GM18873 (cell line): ENCODE measurements around the gene FOXQ1.

Experiments
- ATAC-seq: cut with Tn5 transposase; IDR thresholded peaks from one replicate; pipeline ENCODE4 v1.9.1; 2021; ENCODE audit warnings: mild to moderate bottlenecking, moderate library complexity, moderate number of reproducible peaks; ENCODE audit not compliant: unreplicated experiment, low FRiP score

The FOXQ1 gene

GRCh38 chr6:1311400-1312202 lies at the start of gene FOXQ1:
Gene FOXQ1, plus strand, starts transcription at chr6:1312098. Its CDS starts 607 bp downstream, at chr6:1312705.
- no peak for ATAC-seq

DNA sequence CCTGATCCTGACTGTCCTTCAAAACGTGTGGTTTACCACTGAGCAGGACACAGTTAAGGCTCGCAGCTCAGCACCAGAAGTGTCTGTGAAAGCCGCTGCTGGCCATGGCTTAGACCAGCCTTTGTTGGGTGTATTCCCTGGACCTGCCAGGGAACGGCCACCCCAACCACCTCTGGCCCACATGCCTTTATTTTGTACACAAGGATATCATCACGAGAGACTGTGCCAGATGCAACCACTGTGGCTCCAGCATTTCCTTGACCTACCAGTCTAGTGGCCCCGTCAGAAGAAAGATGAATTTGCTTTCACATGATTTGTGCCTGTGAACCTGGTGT lies 49.2 kb upstream of the FOXQ1 start:
- ATAC-seq: no peak

GRCh38 chr6:1263039-1263849 lies 48.7 kb upstream of the FOXQ1 start:
- no peak for ATAC-seq

DNA sequence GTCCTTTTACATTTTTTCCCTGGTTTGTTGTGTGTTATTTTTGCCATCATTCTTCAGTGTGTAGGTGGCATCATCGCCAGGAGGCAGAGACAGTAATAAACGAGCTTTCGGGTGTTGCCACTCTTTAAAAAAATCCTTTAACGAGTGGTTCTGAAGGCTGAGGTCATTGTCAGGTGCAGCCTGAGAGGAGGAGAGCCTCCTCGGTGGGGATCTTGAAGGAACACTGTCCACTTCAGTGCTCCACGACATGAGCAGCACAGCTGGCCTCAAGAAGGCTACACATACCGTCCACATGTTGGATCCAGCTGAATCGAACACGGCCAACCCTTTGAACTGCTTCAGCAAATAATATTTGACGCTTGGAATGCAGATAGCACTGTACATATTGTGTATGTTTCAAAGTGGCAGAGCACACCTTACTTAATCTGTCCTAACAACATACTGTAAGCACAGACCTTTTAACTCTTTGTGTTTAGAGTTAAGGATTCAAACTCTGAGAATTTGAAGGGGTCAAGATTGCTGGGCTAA lies 48.0 kb upstream of the FOXQ1 start:
- no peak for ATAC-seq

DNA sequence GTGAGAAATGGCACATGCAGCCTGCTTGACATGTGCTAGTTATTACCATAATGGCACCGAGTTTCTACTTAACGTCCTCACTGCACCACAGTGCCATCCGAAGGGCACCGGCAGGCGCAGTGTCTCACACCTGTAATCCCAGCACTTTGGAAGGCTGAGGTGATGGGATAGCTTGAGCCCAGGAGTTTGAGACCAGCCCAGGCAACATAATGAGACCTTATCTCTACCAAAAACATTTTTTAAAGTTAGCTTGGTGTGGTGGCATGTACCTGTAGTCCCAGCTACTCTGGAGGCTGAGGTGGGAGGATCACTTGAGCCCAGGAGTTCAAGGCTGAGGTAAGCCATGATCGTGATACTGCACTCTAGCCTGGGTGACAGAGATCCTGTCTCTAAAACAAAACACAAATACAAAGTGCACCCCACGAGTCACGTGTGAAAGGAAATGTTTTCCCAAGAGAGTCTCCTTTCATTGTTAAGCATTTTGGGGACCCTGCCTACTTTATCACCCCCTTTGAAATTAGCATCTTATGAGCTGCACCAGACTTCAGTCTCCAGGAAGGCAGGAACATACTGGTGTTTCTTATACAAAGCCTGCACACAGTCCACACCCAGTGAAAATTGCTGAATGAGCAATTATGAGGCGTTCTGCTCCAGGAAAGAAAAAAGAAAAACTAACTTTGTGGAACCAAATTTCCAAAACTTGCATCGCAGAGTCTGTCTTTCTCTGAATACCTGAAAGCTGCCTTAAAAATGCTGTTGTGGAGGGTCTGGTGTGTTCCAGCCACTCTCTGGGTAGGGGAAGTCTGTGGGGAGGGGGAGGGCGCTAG lies 47.1 kb upstream of the FOXQ1 start:
- ATAC-seq: no peak

DNA sequence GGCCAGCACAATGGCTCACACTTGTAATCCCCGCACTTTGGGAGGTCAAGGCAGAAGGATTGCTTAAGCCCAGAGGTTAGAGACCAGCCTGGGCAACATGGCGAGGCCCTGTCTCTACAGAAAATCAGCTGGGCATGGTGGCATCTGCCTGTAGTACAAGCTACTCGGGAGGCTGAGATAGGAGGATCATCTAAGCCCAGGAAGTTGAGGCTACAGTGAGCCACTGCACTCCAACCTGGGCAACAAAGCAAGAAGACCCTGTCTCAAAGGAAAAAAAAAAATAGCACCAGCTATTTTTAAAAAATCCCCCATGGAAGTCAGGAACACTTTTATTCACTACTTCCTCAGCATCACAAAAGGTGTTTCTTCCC lies 45.2 kb upstream of the FOXQ1 start:
- ATAC-seq: no peak

DNA sequence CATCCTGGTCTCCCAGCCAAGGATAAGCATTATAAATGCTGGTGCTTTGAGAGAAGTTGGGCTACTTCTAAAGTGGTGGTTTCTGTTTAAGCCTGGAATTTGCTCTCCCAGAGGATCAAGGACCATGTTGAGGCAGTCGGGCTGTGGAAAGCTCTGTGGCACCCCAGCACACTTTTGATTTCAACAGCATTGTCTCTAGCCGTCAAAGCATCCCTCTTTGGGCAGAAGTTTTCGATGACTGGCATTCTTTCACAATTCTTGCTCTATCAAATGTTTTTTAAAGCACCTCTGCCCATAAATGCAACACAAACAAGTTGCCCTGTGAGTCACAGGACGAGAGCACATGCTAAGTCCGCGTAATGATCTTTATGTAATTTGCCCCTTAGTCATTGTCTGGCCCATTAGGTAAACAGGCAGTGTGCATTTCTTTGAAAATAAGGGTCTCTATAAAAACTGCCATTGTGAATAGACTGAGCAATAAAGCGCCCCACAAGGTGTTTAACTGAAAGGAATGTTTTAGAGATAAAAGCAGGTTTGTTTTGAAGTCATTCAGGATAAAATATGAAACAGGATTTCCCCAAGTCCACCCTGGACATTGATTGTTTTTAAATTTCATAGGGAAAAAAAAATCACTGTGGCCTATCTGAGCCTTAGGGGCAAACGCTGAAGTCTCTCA lies 44.7 kb upstream of the FOXQ1 start:
- ATAC-seq: no peak

- ATAC-seq: no peak
Measured at GRCh38 chr6:1267790-1268762, 43.8 kb upstream of the FOXQ1 start.

DNA sequence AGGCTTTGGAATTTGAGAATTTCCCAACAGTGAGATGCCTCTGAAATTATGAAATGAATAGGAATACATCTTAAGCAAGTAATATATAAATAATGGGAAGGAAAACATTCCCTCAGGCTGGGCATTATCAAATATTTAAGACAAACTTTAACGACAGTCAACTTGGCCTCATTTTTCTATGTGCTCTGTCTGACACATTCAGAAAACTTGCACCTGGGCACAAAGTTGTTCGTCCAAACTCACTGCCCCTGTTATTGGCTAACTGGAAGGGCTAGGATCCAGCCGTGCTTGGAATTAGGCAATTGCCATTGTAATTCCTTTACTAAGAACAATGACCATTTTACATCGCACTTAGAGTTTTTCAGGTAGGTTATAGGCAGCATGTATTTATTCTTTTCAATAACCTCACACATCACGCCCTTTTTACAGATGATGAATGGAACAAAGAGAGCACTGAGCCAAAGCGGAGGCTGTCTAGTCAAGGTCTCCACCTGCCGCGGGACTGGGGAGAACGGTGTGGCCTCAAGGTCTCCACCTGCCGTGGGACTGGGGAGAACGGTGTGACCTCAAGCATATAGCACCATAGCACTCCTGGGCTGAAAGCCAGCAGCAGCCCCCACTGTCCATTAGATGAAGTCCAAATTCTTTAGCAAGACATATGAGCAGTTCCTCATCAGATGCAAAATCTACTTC lies 40.7 kb upstream of the FOXQ1 start:
- ATAC-seq: no peak

- no peak for ATAC-seq
Measured at GRCh38 chr6:1278061-1278720, 33.7 kb upstream of the FOXQ1 start.

GRCh38 chr6:1279065-1279464 lies 32.8 kb upstream of the FOXQ1 start:
- ATAC-seq: no peak

GRCh38 chr6:1280666-1281300 lies 31.1 kb upstream of the FOXQ1 start:
- ATAC-seq: no peak

DNA sequence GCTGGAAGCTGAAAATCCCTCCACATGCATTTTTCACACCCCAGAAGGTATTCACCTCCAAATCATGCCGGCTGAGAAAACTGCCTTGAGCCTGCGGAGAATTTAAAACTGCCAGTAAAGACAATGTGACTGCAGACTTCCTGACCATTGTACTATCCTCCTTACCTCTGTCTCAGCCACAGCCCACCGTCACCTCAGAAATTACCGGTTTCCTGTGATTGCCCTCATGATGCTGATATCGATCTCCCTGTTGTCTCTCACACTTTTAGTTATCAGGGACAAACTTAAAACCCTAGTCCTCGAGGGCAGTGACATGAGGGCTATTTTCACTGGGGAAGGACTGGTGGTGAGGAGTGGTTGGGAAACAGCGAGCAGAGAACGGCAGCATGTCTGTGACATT lies 30.2 kb upstream of the FOXQ1 start:
- no peak for ATAC-seq

- ATAC-seq: no peak
Measured at GRCh38 chr6:1283501-1283900, 28.4 kb upstream of the FOXQ1 start.

- no peak for ATAC-seq
Measured at GRCh38 chr6:1285556-1285955, 26.3 kb upstream of the FOXQ1 start.

GRCh38 chr6:1285956-1286355 lies 25.9 kb upstream of the FOXQ1 start:
- no peak for ATAC-seq

- no peak for ATAC-seq
Measured at GRCh38 chr6:1287103-1287591, 24.8 kb upstream of the FOXQ1 start.
